Mesendoderm (in vitro differentiated cells): ENCODE data around the gene PRORP.

Experiments
- DNase-seq: peaks from one replicate; pipeline ENCODE4 v3.0.0; 2013
- H2AK5ac ChIP-seq: 2 replicates; pipeline ENCODE4 v1.6.1; 2013; ENCODE audit warnings: low read length, inconsistent platforms
- H2BK120ac ChIP-seq: 2 replicates; pipeline ENCODE4 v1.6.1; 2013; ENCODE audit warnings: low read depth, mild to moderate bottlenecking, low read length, moderate library complexity, mixed read lengths
- H2BK15ac ChIP-seq: replicated peaks from 2 replicates; pipeline ENCODE4 v1.6.1; 2013; ENCODE audit warnings: low read depth, mild to moderate bottlenecking, moderate library complexity
- H2BK5ac ChIP-seq: 2 replicates; pipeline ENCODE4 v1.6.1; 2013; ENCODE audit warnings: low read length, inconsistent platforms
- H3K18ac ChIP-seq: 2 replicates; pipeline ENCODE4 v1.6.1; 2013; ENCODE audit warnings: mild to moderate bottlenecking, low read length, mixed read lengths
- H3K23ac ChIP-seq: one replicate; pipeline ENCODE4 v1.6.1; 2013; ENCODE audit warnings: low read length
- H3K27ac ChIP-seq: 2 replicates; pipeline ENCODE4 v1.5.1; 2013; ENCODE audit warnings: low read depth, mild to moderate bottlenecking, inconsistent platforms, low read length, moderate library complexity
- H3K27me3 ChIP-seq: 2 replicates; pipeline ENCODE4 v1.6.1; 2013; ENCODE audit warnings: low read length, control low read depth, mild to moderate bottlenecking, inconsistent platforms; ENCODE audit not compliant: insufficient read depth, poor library complexity
- H3K36me3 ChIP-seq: 2 replicates; pipeline ENCODE4 v1.6.1; 2013; ENCODE audit warnings: low read length, inconsistent platforms; ENCODE audit not compliant: control insufficient read depth, insufficient read depth
- H3K4ac ChIP-seq: one replicate; pipeline ENCODE4 v1.6.1; 2013; ENCODE audit warnings: low read depth, mild to moderate bottlenecking, low read length, moderate library complexity
- H3K4me1 ChIP-seq: 2 replicates; pipeline ENCODE4 v1.6.1; 2013; ENCODE audit warnings: low read depth, low read length, inconsistent platforms; ENCODE audit not compliant: control insufficient read depth
- H3K4me2 ChIP-seq: 2 replicates; pipeline ENCODE4 v1.6.1; 2013; ENCODE audit warnings: low read length
- H3K4me3 ChIP-seq: 2 replicates; pipeline ENCODE4 v1.5.1; 2013; ENCODE audit warnings: mild to moderate bottlenecking, low read length
- H3K56ac ChIP-seq: one replicate; pipeline ENCODE4 v1.6.1; 2013; ENCODE audit warnings: low read length
- H3K79me1 ChIP-seq: 2 replicates; pipeline ENCODE4 v1.6.1; 2013; ENCODE audit warnings: low read length, inconsistent platforms
- H3K79me2 ChIP-seq: 2 replicates; pipeline ENCODE4 v1.6.1; 2013; ENCODE audit warnings: mild to moderate bottlenecking, low read length; ENCODE audit not compliant: control insufficient read depth, insufficient read depth
- H3K9ac ChIP-seq: 2 replicates; pipeline ENCODE4 v1.6.1; 2013; ENCODE audit warnings: low read length, inconsistent platforms
- H4K5ac ChIP-seq: one replicate; pipeline ENCODE4 v1.6.1; 2013; ENCODE audit warnings: low read length
- H4K8ac ChIP-seq: one replicate; pipeline ENCODE4 v1.6.1; 2013; ENCODE audit warnings: low read depth, mild to moderate bottlenecking, control low read depth, low read length, moderate library complexity
- WGBS: extraction: QIAGEN DNeasy Blood & Tissue Kit; methylation state at CpG from one replicate; pipeline ENCODE4 v1.1.7; 2013; ENCODE audit warnings: low lambda C conversion rate, missing lambda C conversion rate; ENCODE audit not compliant: insufficient coverage; ENCODE audit errors: extremely low coverage; 5-methylcytosine and 5-hydroxymethylcytosine counted together

Gene PRORP

GRCh38 chr14:35140718-35141581, 18.6 kb downstream of the PRORP start:
- no peak overlapping the region for H3K18ac ChIP-seq
- H3K23ac ChIP-seq, result no peak overlapping the region
- peak; percentile 13 for DNase-seq
- H2BK15ac ChIP-seq, result no peak overlapping the region
- no peaks in the 10 kb centered on the region for H3K79me1 ChIP-seq
- no peak overlapping the region for H4K5ac ChIP-seq
- H2AK5ac ChIP-seq, result no peak overlapping the region
- no peak overlapping the region for H2BK120ac ChIP-seq
- no peak overlapping the region for H4K8ac ChIP-seq
- no peak overlapping the region for H3K4ac ChIP-seq
- H2BK5ac ChIP-seq, result no peak overlapping the region
- no peak overlapping the region for H3K27ac ChIP-seq
- no peak overlapping the region for H3K56ac ChIP-seq
- no peak overlapping the region for H3K4me2 ChIP-seq
- no peaks in the 10 kb centered on the region for H3K36me3 ChIP-seq
- no peak overlapping the region for H3K4me3 ChIP-seq
- no peak overlapping the region for H3K9ac ChIP-seq
- no CpG with 5 or more reads among the region's 2 CpGs for WGBS
- H3K79me2 ChIP-seq, result no peaks in the 10 kb centered on the region
- H3K4me1 ChIP-seq, result no peaks in the 10 kb centered on the region
- H3K27me3 ChIP-seq, result no peaks in the 10 kb centered on the region

DNA sequence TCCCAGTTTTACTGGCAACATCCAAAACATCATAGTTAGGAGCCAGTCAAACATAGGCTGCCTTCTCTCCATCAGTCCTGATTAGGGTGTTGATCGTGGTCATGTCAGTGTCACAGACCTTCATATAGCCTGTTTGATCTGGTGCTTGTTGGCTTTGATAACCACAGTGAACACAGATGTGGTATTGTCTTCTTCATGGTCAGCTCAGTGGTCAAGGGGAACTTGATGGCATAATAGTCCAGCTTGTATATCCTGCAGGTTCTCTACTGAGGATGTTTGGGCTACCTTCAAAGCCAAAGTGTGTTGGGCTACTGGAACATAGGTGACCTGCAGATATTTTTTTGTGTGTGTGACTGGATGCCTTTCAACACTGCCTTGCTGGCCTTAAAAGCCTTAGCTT, 21.7 kb downstream of the PRORP start:
- Histone ChIP-seq H3K27ac (no peak overlapping the region), H3K4me2 (no peak overlapping the region), H3K36me3 (no peaks in the 10 kb centered on the region), H3K27me3 (no peaks in the 10 kb centered on the region), H3K79me2 (no peaks in the 10 kb centered on the region), H3K4me1 (no peaks in the 10 kb centered on the region), H3K9ac (no peak overlapping the region), H3K18ac (no peak overlapping the region), H4K5ac (no peak overlapping the region), H3K56ac (no peak overlapping the region), H2BK15ac (no peak overlapping the region), H2BK5ac (no peak overlapping the region), H3K4me3 (no peak overlapping the region), H3K23ac (no peak overlapping the region), H2AK5ac (no peak overlapping the region), H2BK120ac (no peak overlapping the region), H4K8ac (no peak overlapping the region), H3K79me1 (no peaks in the 10 kb centered on the region), H3K4ac (no peak overlapping the region)
- DNase-seq, result no peak
- WGBS, result no CpG with 5 or more reads among the region's 1 CpG

DNA sequence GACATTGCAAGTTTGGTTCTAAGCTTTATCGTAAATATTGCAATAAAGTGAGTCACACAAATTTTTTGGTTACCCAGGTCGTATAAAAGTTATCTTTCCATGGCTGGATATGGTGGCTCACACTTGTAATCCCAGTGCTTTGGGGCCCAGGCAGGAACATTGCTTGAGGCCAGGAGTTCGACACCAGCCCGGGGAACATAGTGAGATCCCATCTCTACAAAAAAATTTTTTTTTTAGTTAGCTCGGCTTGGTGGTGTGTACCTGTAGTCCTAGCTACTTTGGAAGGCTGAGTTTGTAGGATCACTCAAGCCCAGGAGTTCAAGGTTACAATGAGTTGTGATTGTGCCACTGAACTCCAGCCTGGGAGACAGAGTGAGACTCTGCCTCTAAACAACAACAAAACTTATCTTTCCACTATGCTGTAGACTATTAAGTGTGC, 24.4 kb downstream of the PRORP start:
- no peak overlapping the region for H2AK5ac ChIP-seq
- H3K79me2 ChIP-seq, result no peaks in the 10 kb centered on the region
- no peak overlapping the region for H2BK5ac ChIP-seq
- H3K18ac ChIP-seq, result no peak overlapping the region
- DNase-seq, result no peak
- H3K23ac ChIP-seq, result no peak overlapping the region
- H3K79me1 ChIP-seq, result no peaks in the 10 kb centered on the region
- no peak overlapping the region for H2BK120ac ChIP-seq
- no peak overlapping the region for H3K27ac ChIP-seq
- no peak overlapping the region for H4K5ac ChIP-seq
- WGBS, result no CpG with 5 or more reads among the region's 5 CpGs
- no peaks in the 10 kb centered on the region for H3K27me3 ChIP-seq
- no peak overlapping the region for H2BK15ac ChIP-seq
- no peaks in the 10 kb centered on the region for H3K4me1 ChIP-seq
- no peak overlapping the region for H3K9ac ChIP-seq
- no peak overlapping the region for H4K8ac ChIP-seq
- H3K36me3 ChIP-seq, result no peaks in the 10 kb centered on the region
- H3K56ac ChIP-seq, result no peak overlapping the region
- H3K4me2 ChIP-seq, result no peak overlapping the region
- H3K4ac ChIP-seq, result no peak overlapping the region
- H3K4me3 ChIP-seq, result no peak overlapping the region

DNA sequence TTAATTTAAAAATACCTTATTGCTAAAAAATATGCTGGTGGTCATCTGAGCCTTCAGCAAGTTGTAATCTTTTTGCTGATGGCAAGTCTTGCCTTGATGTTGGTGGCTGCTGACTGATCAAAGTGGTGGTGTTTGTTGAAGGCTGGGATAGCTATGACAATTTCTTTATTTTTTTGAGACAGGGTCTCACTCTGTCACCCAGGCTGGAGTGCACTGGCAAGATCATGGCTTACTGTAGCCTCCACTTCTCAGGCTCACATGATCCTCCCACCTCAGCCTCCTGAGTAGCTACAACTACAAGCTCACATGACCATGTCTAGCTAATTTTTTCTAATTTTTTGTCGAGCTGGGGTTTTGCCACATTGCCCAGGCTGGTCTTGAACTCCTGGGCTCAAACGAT, 24.8 kb downstream of the PRORP start:
- no peak overlapping the region for H4K5ac ChIP-seq
- no peak overlapping the region for H3K4me3 ChIP-seq
- H2AK5ac ChIP-seq, result no peak overlapping the region
- no peaks in the 10 kb centered on the region for H3K27me3 ChIP-seq
- no peak overlapping the region for H3K18ac ChIP-seq
- H3K4ac ChIP-seq, result no peak overlapping the region
- no peak overlapping the region for H2BK5ac ChIP-seq
- no peak overlapping the region for H2BK120ac ChIP-seq
- H3K79me2 ChIP-seq, result no peaks in the 10 kb centered on the region
- no peaks in the 10 kb centered on the region for H3K36me3 ChIP-seq
- H3K23ac ChIP-seq, result no peak overlapping the region
- H3K4me2 ChIP-seq, result no peak overlapping the region
- H4K8ac ChIP-seq, result no peak overlapping the region
- no peaks in the 10 kb centered on the region for H3K4me1 ChIP-seq
- no peak overlapping the region for H3K56ac ChIP-seq
- no CpG with 5 or more reads among the region's 2 CpGs for WGBS
- H3K9ac ChIP-seq, result no peak overlapping the region
- H3K27ac ChIP-seq, result no peak overlapping the region
- no peak overlapping the region for H2BK15ac ChIP-seq
- no peak for DNase-seq
- H3K79me1 ChIP-seq, result no peaks in the 10 kb centered on the region

- Histone ChIP-seq H3K18ac (no peak overlapping the region), H3K4ac (no peak overlapping the region), H3K36me3 (no peaks in the 10 kb centered on the region), H3K27me3 (no peaks in the 10 kb centered on the region), H3K23ac (no peak overlapping the region), H3K79me2 (no peaks in the 10 kb centered on the region), H3K27ac (no peak overlapping the region), H3K4me2 (no peak overlapping the region), H3K56ac (no peak overlapping the region), H4K8ac (no peak overlapping the region), H2AK5ac (no peak overlapping the region), H3K9ac (no peak overlapping the region), H3K4me1 (no peaks in the 10 kb centered on the region), H3K4me3 (no peak overlapping the region), H2BK120ac (no peak overlapping the region), H2BK5ac (no peak overlapping the region), H3K79me1 (no peaks in the 10 kb centered on the region), H4K5ac (no peak overlapping the region), H2BK15ac (no peak overlapping the region)
- no peak for DNase-seq
- WGBS, result no CpG with 5 or more reads among the region's 3 CpGs
These were observed 25.4 kb downstream of the PRORP start for GRCh38 chr14:35147711-35148110.

DNA sequence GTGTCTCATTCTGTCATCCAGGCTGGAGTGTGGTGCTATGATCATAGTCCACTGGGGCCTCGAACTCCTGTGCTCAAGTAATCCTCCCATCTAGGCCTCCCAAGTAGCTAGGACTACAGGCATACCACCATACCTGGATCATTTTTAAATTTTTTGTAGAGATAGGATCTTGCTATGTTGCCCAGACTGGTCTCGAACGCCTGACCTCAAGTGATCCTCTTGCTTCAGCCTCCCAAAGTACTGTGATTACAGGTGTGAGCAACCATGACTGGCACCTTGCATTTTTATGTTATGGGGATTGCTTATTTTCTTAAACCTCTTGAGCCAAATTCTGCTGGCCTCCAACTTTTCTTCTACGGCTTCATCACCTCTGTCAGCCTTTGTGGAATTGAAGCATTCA, 26.9 kb downstream of the PRORP start:
- Histone ChIP-seq H3K23ac (no peak overlapping the region), H3K27me3 (no peaks in the 10 kb centered on the region), H3K9ac (no peak overlapping the region), H3K27ac (no peak overlapping the region), H3K56ac (no peak overlapping the region), H3K79me2 (no peaks in the 10 kb centered on the region), H3K36me3 (no peaks in the 10 kb centered on the region), H3K18ac (no peak overlapping the region), H2BK15ac (no peak overlapping the region), H3K4me1 (no peaks in the 10 kb centered on the region), H3K4me2 (no peak overlapping the region), H4K5ac (no peak overlapping the region), H2BK5ac (no peak overlapping the region), H2AK5ac (no peak overlapping the region), H4K8ac (no peak overlapping the region), H2BK120ac (no peak overlapping the region), H3K79me1 (no peaks in the 10 kb centered on the region), H3K4me3 (no peak overlapping the region), H3K4ac (no peak overlapping the region)
- no peak for DNase-seq
- WGBS, result no CpG with 5 or more reads among the region's 4 CpGs
